K562 (cell line): Measurements from ENCODE around the gene EHBP1. TPM values are rescaled to one million over a fixed set of nuclear protein-coding genes. Genes with fewer than 3 reads are reported as not detected.

Experiments
- CHD2 ChIP-seq: IDR thresholded peaks from 2 replicates; pipeline ENCODE4 v1.6.1; 2011; ENCODE audit warnings: low read depth, low read length
- KAT8 ChIP-seq: fragments of 450-650 bp; IDR thresholded peaks from 2 replicates; pipeline ENCODE4 v1.6.1; 2016; ENCODE audit warnings: low read depth, mild to moderate bottlenecking
- MEF2D ChIP-seq: conservative IDR thresholded peaks from 2 replicates; pipeline ENCODE4 v1.6.1; 2016; ENCODE audit warnings: low read depth, missing genetic modification characterization, missing compliant biosample characterization
- OTX1 ChIP-seq: fragments of 450-650 bp; formaldehyde crosslinking; IDR thresholded peaks from 2 replicates; pipeline ENCODE4 v1.4.0; 2022; ENCODE audit warnings: mild to moderate bottlenecking
- REST ChIP-seq, 2 experiments: fragments of 450-650 bp; formaldehyde crosslinking in 1 of 2; IDR thresholded peaks; 2 replicates each; pipeline versions ENCODE4 v1.4.0 to v1.6.1; 2014 to 2020; ENCODE audit warnings: mild to moderate bottlenecking in 2 of 2, borderline replicate concordance in 1 of 2, low read depth in 1 of 2
- RFX5 ChIP-seq: IDR thresholded peaks from 2 replicates; pipeline ENCODE4 v1.6.1; 2011; ENCODE audit warnings: low read depth, mild to moderate bottlenecking, improper control_type of control experiment, low read length
- SLC30A9 ChIP-seq: fragments of 250-450 bp; sonication (Bioruptor Pico); IDR thresholded peaks from 2 replicates; pipeline ENCODE4 v1.8.0; 2022; ENCODE audit warnings: mild to moderate bottlenecking, moderate library complexity
- TCF3 ChIP-seq: sonication (generic); formaldehyde crosslinking; IDR thresholded peaks from 2 replicates; pipeline ENCODE4 v1.4.0; 2020; ENCODE audit warnings: mild to moderate bottlenecking, missing genetic modification reagents
- TRIM28 ChIP-seq: fragments of 450-650 bp; IDR thresholded peaks from 2 replicates; pipeline ENCODE4 v1.6.1; 2017
- ZNF146 ChIP-seq: IDR thresholded peaks from one replicate; pipeline ENCODE4 v1.6.1; 2018; ENCODE audit warnings: missing compliant biosample characterization; ENCODE audit not compliant: unreplicated experiment
- ZNF431 ChIP-seq: sonication (generic); formaldehyde crosslinking; IDR thresholded peaks from 2 replicates; pipeline ENCODE4 v1.8.0; 2022; ENCODE audit warnings: mild to moderate bottlenecking, missing genetic modification reagents
- polyA plus RNA-seq, 8 experiments: library from polyadenylated mRNA; depleted of rRNA in 4 of 8; stranded (reverse) in 5 of 8; unstranded in 3 of 8; fragments of >200 nt; fragmentation: Nextera tagmentation in 2 of 8; fragmentation: Illumina TruSeq in 1 of 8; extraction: Ambion mirVana in 2 of 8; extraction: Trizol in 1 of 8; gene quantifications; 2 replicates each; pipeline versions ENCODE4 v1.2.1 to v1.2.3, GENCODE V29; 2011 to 2014; ENCODE audit warnings: inconsistent platforms in 1 of 8, missing spikeins in 1 of 8
- total RNA-seq, 7 experiments: library from RNA; depleted of rRNA in 6 of 7; stranded (reverse); fragments of >200 nt in 6 of 7; fragmentation: Illumina TruSeq in 2 of 7; extraction: Trizol in 2 of 7; gene quantifications; 2 replicates each; pipeline versions ENCODE4 v1.2.1 to v1.2.3, GENCODE V29; 2011 to 2021; ENCODE audit warnings: low replicate concordance in 1 of 7
- TF ChIP-seq, protein P1 (sequence below), 2 experiments: fragments of 450-650 bp in 1 of 2; sonication (generic) in 1 of 2; formaldehyde crosslinking; conservative IDR thresholded peaks; 2 replicates each; pipeline versions ENCODE4 v1.4.0 to v1.8.1; 2020 to 2022; ENCODE audit warnings: mild to moderate bottlenecking in 1 of 2, missing genetic modification reagents in 1 of 2
- TF ChIP-seq, protein P2 (sequence below), 2 experiments: fragments of 450-650 bp; IDR thresholded peaks; 2 replicates each; pipeline ENCODE4 v1.6.1; 2018; ENCODE audit warnings: mild to moderate bottlenecking in 2 of 2, low read depth in 1 of 2; ENCODE audit not compliant: partially characterized antibody in 2 of 2

The EHBP1 gene
- total and polyA plus RNA-seq, 9 of the 15 experiments (the other 6 are each of a cell fraction or from before 2014, with no cell fraction given), result 8.9 to 26.6 (median 19.3) TPM

- TF ChIP-seq REST (IDR thresholded peaks at IDR 0.05; ENCODE audit: borderline replicate concordance) (no peak), REST (CRISPR knock-in tag; IDR thresholded peaks at IDR 0.05; ENCODE audit: low read depth) (0 out of 2 replicates have a peak, but pooled peaks have one; percentile 23), OTX1 (CRISPR knock-in tag) (no peak), SLC30A9 (no peak), TCF3 (CRISPR knock-in tag) (0 out of 2 replicates have a peak, but pooled peaks have one; percentile 15), RFX5 (no peak), ZNF146 (CRISPR knock-in tag) (no peak), MEF2D (tag) (no peak), ZNF431 (no peak), KAT8 (no peak), TRIM28 (no peak), CHD2 (peak; percentile 81)
- TF ChIP-seq, protein P1, sequence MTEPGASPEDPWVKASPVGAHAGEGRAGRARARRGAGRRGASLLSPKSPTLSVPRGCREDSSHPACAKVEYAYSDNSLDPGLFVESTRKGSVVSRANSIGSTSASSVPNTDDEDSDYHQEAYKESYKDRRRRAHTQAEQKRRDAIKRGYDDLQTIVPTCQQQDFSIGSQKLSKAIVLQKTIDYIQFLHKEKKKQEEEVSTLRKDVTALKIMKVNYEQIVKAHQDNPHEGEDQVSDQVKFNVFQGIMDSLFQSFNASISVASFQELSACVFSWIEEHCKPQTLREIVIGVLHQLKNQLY (CRISPR knock-in tag; conservative IDR thresholded peaks at IDR 0.05), result no peak
- TF ChIP-seq, protein P2, sequence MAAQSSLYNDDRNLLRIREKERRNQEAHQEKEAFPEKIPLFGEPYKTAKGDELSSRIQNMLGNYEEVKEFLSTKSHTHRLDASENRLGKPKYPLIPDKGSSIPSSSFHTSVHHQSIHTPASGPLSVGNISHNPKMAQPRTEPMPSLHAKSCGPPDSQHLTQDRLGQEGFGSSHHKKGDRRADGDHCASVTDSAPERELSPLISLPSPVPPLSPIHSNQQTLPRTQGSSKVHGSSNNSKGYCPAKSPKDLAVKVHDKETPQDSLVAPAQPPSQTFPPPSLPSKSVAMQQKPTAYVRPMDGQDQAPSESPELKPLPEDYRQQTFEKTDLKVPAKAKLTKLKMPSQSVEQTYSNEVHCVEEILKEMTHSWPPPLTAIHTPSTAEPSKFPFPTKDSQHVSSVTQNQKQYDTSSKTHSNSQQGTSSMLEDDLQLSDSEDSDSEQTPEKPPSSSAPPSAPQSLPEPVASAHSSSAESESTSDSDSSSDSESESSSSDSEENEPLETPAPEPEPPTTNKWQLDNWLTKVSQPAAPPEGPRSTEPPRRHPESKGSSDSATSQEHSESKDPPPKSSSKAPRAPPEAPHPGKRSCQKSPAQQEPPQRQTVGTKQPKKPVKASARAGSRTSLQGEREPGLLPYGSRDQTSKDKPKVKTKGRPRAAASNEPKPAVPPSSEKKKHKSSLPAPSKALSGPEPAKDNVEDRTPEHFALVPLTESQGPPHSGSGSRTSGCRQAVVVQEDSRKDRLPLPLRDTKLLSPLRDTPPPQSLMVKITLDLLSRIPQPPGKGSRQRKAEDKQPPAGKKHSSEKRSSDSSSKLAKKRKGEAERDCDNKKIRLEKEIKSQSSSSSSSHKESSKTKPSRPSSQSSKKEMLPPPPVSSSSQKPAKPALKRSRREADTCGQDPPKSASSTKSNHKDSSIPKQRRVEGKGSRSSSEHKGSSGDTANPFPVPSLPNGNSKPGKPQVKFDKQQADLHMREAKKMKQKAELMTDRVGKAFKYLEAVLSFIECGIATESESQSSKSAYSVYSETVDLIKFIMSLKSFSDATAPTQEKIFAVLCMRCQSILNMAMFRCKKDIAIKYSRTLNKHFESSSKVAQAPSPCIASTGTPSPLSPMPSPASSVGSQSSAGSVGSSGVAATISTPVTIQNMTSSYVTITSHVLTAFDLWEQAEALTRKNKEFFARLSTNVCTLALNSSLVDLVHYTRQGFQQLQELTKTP (IDR thresholded peaks at IDR 0.05; ENCODE audit: low read depth in 1 of 2, partially characterized antibody in 2 of 2), result peak in 1 of 2 experiments; percentile 50
Observed at GRCh38 chr2:62705007-62705829, at the start of gene EHBP1 (continued).
